PC-3 (cell line): ENCODE measurements around the gene RAD51.

ENCODE experiments used
- EZH2 ChIP-seq: fragments of 300-600 bp; sonication (generic); IDR thresholded peaks from one replicate; pipeline ENCODE4 v1.6.1; 2017; ENCODE audit warnings: antibody characterized with exemption, mild to moderate bottlenecking, low read length; ENCODE audit not compliant: unreplicated experiment
- EZH2phosphoT487 ChIP-seq: fragments of 300-600 bp; sonication (generic); IDR thresholded peaks from 2 replicates; pipeline ENCODE4 v1.6.1; 2018; ENCODE audit warnings: mild to moderate bottlenecking, antibody characterized with exemption, low read length, borderline replicate concordance
- TF ChIP-seq, protein P1 (sequence below): fragments of 300-600 bp; sonication (generic); conservative IDR thresholded peaks from 2 replicates; pipeline ENCODE4 v1.5.1; 2017; ENCODE audit warnings: antibody characterized with exemption, low read depth, mild to moderate bottlenecking, low read length

- TF ChIP-seq EZH2 (no peak), EZH2phosphoT487 (no peak)
- TF ChIP-seq, protein P1, sequence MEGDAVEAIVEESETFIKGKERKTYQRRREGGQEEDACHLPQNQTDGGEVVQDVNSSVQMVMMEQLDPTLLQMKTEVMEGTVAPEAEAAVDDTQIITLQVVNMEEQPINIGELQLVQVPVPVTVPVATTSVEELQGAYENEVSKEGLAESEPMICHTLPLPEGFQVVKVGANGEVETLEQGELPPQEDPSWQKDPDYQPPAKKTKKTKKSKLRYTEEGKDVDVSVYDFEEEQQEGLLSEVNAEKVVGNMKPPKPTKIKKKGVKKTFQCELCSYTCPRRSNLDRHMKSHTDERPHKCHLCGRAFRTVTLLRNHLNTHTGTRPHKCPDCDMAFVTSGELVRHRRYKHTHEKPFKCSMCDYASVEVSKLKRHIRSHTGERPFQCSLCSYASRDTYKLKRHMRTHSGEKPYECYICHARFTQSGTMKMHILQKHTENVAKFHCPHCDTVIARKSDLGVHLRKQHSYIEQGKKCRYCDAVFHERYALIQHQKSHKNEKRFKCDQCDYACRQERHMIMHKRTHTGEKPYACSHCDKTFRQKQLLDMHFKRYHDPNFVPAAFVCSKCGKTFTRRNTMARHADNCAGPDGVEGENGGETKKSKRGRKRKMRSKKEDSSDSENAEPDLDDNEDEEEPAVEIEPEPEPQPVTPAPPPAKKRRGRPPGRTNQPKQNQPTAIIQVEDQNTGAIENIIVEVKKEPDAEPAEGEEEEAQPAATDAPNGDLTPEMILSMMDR: no peak
Observed at GRCh38 chr15:40750885-40751284, 55.9 kb downstream of the RAD51 start.
